ENCODE measurements around the gene ANAPC2.

DNA sequence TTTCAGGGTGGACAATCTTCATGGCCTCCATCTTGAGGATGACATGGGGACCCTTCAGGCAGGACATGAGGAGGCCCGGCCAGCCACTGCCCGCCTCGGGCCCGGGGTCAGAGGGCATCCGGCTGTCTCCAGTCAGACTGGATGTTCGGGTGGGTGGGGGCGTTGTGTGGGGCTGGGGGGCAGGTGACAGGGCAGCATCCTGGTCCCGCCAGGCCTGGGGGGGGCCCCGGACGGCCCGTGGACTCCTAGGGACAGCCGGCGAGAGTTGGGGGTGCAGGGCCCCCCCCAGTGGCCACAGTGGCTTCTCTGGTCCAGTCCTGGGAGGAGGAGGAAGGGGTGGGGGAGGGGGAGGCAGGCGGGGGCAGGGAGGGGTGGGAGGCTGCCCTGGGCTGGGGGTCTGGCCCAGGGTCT is 32.7 kb upstream of the ANAPC2 start:
- TF ChIP-seq POLR2A (IDR thresholded peaks at IDR 0.05; ENCODE audit: extremely low read depth, insufficient read length) (no peak), MYC (IDR thresholded peaks at IDR 0.05; ENCODE audit: low read depth, low read length) (no peak)
- TF ChIP-seq, protein P1, sequence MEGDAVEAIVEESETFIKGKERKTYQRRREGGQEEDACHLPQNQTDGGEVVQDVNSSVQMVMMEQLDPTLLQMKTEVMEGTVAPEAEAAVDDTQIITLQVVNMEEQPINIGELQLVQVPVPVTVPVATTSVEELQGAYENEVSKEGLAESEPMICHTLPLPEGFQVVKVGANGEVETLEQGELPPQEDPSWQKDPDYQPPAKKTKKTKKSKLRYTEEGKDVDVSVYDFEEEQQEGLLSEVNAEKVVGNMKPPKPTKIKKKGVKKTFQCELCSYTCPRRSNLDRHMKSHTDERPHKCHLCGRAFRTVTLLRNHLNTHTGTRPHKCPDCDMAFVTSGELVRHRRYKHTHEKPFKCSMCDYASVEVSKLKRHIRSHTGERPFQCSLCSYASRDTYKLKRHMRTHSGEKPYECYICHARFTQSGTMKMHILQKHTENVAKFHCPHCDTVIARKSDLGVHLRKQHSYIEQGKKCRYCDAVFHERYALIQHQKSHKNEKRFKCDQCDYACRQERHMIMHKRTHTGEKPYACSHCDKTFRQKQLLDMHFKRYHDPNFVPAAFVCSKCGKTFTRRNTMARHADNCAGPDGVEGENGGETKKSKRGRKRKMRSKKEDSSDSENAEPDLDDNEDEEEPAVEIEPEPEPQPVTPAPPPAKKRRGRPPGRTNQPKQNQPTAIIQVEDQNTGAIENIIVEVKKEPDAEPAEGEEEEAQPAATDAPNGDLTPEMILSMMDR (IDR thresholded peaks at IDR 0.05; ENCODE audit: low read depth, low read length) = no peak
- TF ChIP-seq, protein P2, sequence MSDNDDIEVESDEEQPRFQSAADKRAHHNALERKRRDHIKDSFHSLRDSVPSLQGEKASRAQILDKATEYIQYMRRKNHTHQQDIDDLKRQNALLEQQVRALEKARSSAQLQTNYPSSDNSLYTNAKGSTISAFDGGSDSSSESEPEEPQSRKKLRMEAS (IDR thresholded peaks at IDR 0.05; ENCODE audit: low read depth, low read length) = no peak
